GM12865 (cell line): ENCODE measurements around the gene APP.

Source experiments
- DNase-seq: peaks from one replicate; pipeline ENCODE4 v3.0.0; 2010; ENCODE audit warnings: low read depth
- H3K4me3 ChIP-seq: 2 replicates; pipeline ENCODE4 v1.5.1; 2011; ENCODE audit warnings: mild to moderate bottlenecking, low read depth, low read length, control low read depth
- TF ChIP-seq, protein P1 (sequence below): IDR thresholded peaks from 2 replicates; pipeline ENCODE4 v1.5.1; 2011; ENCODE audit warnings: low read length, control low read depth, low read depth, inconsistent platforms; ENCODE audit not compliant: insufficient read depth; ENCODE audit errors: missing control alignments

APP gene

DNA sequence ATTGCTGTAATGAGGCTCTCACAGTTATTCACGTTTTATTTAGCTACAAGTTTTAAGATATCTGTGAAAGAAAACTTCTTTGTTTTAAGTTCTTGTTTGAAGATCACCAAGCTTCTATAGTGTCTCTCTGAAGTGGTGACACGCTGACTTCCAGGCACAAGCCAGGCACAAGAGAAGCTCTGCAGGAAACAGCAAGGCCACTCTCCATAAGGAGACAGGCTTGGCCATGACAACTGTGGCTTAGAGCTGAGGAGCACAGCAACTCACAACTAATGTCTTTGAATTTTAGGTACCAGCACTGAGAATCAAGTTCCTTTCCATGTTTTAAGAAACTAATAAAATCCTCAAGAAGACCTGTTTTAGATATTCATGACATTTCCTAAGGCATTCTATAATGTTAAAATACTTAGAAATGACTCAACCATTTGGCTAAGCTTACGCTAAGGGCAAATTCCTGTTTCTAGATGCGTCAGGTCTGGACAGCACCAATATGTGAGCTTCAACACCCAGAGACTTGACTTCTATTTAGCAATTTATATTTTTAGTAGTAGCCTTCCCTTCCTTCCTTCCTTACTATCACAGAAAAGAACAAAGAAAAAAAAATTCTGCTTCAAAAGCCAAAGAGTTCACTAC, 40.2 kb downstream of the APP start:
- H3K4me3 ChIP-seq = no peak overlapping the region

DNA sequence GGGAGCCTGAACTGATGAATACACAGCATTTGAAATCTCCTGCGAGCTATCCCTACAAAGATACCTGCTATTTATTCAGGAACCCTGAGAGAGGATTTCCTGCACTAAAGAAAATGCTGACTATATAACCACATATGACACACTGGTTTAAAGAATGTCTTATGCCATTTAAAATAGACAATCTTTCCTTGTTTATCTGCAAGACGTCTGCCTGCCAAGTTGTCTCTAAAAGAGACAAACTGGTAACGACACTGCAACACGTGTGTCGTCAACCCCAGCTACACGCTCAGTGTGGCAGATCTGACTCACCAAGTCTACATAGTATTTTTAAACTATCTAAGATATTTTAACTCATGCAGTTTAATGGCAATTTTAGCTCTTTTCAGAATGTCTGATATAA, 42.7 kb downstream of the APP start:
- DNase-seq = no peak
- TF ChIP-seq, protein P1, sequence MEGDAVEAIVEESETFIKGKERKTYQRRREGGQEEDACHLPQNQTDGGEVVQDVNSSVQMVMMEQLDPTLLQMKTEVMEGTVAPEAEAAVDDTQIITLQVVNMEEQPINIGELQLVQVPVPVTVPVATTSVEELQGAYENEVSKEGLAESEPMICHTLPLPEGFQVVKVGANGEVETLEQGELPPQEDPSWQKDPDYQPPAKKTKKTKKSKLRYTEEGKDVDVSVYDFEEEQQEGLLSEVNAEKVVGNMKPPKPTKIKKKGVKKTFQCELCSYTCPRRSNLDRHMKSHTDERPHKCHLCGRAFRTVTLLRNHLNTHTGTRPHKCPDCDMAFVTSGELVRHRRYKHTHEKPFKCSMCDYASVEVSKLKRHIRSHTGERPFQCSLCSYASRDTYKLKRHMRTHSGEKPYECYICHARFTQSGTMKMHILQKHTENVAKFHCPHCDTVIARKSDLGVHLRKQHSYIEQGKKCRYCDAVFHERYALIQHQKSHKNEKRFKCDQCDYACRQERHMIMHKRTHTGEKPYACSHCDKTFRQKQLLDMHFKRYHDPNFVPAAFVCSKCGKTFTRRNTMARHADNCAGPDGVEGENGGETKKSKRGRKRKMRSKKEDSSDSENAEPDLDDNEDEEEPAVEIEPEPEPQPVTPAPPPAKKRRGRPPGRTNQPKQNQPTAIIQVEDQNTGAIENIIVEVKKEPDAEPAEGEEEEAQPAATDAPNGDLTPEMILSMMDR = no peak
- no peak overlapping the region for H3K4me3 ChIP-seq

More for the DNA sequence above, 40.2 kb downstream of the APP start:
- TF ChIP-seq, protein P1 = no peak
- DNase-seq = no peak

DNA sequence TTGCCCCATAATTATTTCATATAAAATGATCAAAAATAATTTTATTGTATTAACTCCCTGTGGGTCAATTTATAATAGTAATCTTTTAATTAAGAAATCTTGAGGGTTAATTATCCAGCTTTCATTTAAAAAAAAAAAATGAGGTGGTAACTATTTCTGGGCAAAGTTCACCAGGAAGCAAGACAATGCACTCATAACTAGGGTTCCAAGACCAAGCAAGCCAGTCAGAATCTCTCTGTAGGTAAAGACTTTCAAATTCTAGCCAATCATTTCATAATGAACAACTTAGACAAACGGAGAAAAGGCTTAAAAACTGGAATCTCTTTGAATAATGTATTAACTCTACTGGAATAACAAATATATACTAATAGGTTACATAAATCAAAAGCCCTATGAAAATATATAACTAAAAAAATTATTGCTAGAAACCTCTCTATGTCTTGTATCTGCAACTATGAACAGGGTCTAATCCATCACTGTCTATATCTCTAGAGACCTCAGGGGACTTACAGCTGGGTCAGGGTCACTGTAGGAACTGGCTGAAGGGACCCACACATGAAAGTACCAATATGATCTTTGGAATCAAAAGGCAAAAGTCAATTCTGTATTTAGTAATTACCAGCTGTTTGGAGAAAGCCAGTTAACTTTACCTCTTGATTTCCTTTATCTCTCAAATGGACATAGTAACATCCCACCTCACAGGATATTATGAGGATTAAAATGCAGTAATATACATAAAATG, 43.3 kb downstream of the APP start:
- TF ChIP-seq, protein P1 = no peak
- DNase-seq = no peak
- H3K4me3 ChIP-seq = no peak overlapping the region

DNA sequence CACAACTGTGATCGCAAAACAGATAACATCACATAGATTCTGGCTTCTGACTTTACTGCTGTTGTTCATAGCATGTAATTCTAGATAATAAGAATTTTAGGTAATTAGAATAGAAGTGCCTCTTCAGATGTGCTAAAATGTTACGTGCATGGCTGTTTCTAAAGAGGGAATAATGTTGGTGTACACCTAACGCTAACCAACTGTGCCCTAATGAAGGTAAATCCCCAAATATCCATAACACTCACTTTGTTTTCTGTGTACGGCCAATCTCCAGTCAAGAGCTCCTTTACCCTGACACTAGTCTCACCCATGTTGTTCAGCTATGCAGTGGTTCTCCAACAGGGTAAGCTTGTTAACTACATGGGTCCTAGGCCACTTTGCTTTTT, 44.4 kb downstream of the APP start:
- DNase-seq = no peak
- H3K4me3 ChIP-seq = no peak overlapping the region
- TF ChIP-seq, protein P1 = no peak

DNA sequence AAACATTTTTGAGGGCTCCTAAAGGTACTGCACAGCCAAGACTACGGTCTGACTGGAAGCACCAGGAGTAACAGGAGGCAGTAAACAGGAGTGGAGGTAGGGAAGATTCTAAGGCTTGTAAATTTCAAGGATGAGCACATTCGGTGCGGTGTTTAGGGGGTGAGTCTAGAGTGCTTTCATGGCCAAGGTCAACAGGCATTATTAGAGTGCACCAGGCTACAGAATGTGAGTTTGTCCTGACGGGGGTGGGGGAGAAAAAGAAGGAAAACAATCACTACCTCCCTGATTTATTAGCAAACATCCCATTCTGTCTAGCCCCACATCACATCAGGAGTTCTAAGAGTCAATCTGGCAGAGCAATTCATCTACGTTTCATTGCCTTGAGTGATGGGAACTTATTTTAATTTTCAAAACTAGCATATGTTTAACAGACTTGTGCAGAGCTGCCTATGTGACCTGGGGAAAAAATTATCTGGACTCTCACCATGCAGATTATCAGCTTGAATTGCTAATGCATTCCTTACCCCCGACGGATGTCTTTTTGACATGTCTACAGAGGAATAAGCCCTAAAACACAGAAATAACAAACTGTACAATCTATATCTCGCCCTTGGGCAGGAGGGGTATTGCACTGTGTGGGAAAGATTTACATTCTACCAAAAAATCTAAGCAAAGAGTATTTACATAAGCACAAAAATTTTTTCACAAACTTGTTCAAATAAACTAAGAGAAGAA, 45.0 kb downstream of the APP start:
- TF ChIP-seq, protein P1 = no peak
- no peak overlapping the region for H3K4me3 ChIP-seq
- DNase-seq = no peak

DNA sequence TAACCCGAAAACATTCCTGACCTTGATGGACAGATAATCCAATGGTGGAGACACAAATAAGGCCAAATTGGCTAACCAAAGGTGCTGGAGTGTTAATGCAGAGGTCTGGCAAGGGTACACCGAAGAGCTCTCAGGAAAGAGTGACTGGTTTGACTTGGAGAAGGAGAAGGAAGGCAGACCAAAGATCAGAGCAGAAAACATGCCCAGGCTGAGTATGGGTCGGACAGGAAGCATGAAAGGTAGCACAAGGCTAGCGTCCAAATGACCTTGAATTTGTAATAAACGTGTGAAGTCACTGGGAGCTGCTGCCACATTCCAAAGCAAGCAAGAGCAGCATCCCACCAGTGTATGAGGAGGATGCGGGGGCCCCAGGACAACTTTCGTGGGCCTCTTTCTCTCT, 45.7 kb downstream of the APP start:
- DNase-seq = no peak
- no peak overlapping the region for H3K4me3 ChIP-seq
- TF ChIP-seq, protein P1 = no peak
